ENCODE measurements around the gene EIF4B. TPM values are rescaled to one million over a fixed set of nuclear protein-coding genes. Genes with fewer than 3 reads are reported as not detected.
"Not testable (repeated sequence)": the region's sequence is repeated elsewhere in the genome, so short reads cannot be mapped to it uniquely, and the experiment has no call there.

The EIF4B gene
- total and polyA plus RNA-seq, 4 experiments from 2014 or later, result 74.2 to 777 (median 424) TPM

DNA sequence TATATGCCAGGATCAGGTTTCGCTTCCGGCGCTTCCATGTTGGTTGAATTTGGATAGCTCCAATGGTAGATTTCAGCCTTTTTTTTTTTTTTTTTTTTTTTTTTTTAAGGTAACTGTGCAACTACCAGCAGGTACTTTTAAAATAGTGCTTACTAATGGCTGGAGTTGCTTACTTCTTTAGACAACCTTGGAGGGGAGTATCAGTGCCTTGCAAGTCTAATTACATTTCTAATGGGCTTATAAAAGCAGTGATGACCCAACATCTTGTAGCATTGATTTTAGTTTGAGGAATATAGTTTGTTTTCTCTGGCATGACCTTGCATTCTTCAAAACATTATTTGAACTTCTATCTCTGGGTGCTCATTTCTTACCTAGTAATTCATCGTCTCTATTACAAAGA, 1.1 kb downstream of the EIF4B start:
- Histone ChIP-seq H3K36me3 (ENCODE audit: insufficient read depth, low read length) (peaks cover 11% of the 10 kb centered on the region), H3K27ac (ENCODE audit: low read depth, low read length) (peak overlapping the region; percentile 94), H3K9me3 (ENCODE audit: control insufficient read depth in 1 of 2, low read length in 2 of 2) (no peaks in the 10 kb centered on the region), H3K4me3 (ENCODE audit: low read length in 2 of 2) (peak overlapping the region; percentile 99 to 100), H3K4me1 (ENCODE audit: insufficient read depth, low read length) (peaks cover 62% of the 10 kb centered on the region), H3K27me3 (ENCODE audit: insufficient read depth, low read length) (no peaks in the 10 kb centered on the region)
- Mint-ChIP-seq H3K27ac (peak overlapping the region; percentile 99 to 100 (median 99)), H3K27me3 (no peaks in the 10 kb centered on the region), H3K9me3 (peaks cover 0 to 7% (median 0%) of the 10 kb centered on the region in 8 donors), H3K4me3 (peak overlapping the region; percentile 99 to 100 (median 99)), H3K4me1 (peaks cover 32 to 68% (median 51%) of the 10 kb centered on the region in 4 donors), H3K36me3 (peaks cover 13 to 42% of the 10 kb centered on the region in 2 donors)
- ChIA-PET CTCF (ENCODE audit: partially characterized antibody) (interaction anchor here (0.7 to 1.3 kb wide), 3 partner anchors 30 to 41 kb away, joined by 3 read pairs; no protein-coding TSS in a partner anchor), POLR2A (ENCODE audit: partially characterized antibody) (interaction anchor here (1.2 to 2.4 kb wide), 3 partner anchors 39 to 421 kb away, joined by 3 to 22 read pairs (median 4); no protein-coding TSS in a partner anchor)
- intact Hi-C loops (cut with micrococcal nuclease), result loop anchor here (2.0 kb wide), 2 partner anchors 39 to 213 kb away; no protein-coding TSS in a partner anchor
- no peak for DNase-seq

DNA sequence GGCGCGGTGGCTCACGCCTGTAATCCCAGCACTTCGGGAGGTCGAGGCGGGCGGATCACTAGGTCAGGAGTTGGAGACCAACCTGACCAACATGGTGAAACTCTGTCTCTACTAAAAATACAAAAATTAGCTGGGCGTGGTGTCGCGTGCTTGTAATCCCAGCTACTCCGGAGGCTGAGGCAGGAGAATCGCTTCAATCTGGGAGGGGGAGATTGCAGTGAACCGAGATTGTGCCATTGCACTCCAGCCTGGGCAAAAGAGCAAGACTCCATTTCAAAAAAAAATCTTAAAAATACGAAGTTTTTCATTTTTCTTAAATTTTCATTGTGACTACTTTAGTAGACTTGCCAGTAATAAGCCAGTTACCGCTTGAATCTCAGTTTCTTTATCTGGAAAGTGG, 2.5 kb downstream of the EIF4B start:
- CTCF ChIA-PET (ENCODE audit: partially characterized antibody); POLR2A ChIA-PET (ENCODE audit: partially characterized antibody); H3K9me3 Mint-ChIP-seq; H3K9me3 ChIP-seq (ENCODE audit: control insufficient read depth in 1 of 2, low read length in 2 of 2); H3K27ac ChIP-seq (ENCODE audit: low read depth, low read length); H3K27me3 ChIP-seq (ENCODE audit: insufficient read depth, low read length); intact Hi-C loops (cut with micrococcal nuclease); DNase-seq; H3K27me3 Mint-ChIP-seq; H3K4me3 ChIP-seq (ENCODE audit: low read length in 2 of 2): not testable (repeated sequence)
- Mint-ChIP-seq H3K4me1 (peaks cover 37 to 78% (median 61%) of the 10 kb centered on the region in 4 donors), H3K27ac (peak overlapping the region in 5 of 7 donors; percentile 9 to 99 (median 41)), H3K36me3 (peaks cover 13 to 47% of the 10 kb centered on the region in 2 donors), H3K4me3 (peak overlapping the region in 7 of 8 donors; percentile 50 to 100 (median 99))
- peaks cover 11% of the 10 kb centered on the region for H3K36me3 ChIP-seq (ENCODE audit: insufficient read depth, low read length)
- peaks cover 71% of the 10 kb centered on the region for H3K4me1 ChIP-seq (ENCODE audit: insufficient read depth, low read length)

DNA sequence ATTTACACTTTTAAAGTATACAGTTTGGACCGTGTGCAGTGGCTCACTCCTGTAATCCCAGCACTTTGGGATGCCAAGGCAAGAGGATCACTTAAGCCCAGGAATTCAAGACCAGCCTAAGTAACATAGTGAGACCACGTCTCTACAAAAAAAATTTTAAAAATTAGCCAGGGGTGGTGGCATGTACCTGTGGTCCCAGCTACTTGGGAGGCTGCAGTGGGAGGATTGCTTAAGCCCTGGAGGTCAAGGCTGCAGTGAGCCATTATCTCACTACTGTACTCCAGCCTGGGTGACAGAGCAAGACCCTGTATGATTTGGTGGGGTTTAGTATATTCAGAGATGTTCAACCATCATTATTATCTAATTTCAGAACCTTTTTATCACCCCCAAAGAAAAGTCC, 4.7 kb downstream of the EIF4B start:
- Mint-ChIP-seq H3K27me3 (no peaks in the 10 kb centered on the region), H3K4me1 (peaks cover 38 to 85% (median 63%) of the 10 kb centered on the region in 4 donors), H3K4me3 (peak overlapping the region in 2 of 8 donors; percentile 17 to 40), H3K36me3 (peaks cover 13 to 53% of the 10 kb centered on the region in 2 donors), H3K9me3 (peaks cover 0 to 7% (median 0%) of the 10 kb centered on the region in 8 donors), H3K27ac (peak overlapping the region in 3 of 7 donors; percentile 41 to 78 (median 73))
- H3K36me3 ChIP-seq (ENCODE audit: insufficient read depth, low read length), result peaks cover 12% of the 10 kb centered on the region
- no peaks in the 10 kb centered on the region for H3K9me3 ChIP-seq (ENCODE audit: control insufficient read depth in 1 of 2, low read length in 2 of 2)
- intact Hi-C loops (cut with micrococcal nuclease), result no loop called here
- no peak overlapping the region for H3K27ac ChIP-seq (ENCODE audit: low read depth, low read length)
- CTCF ChIA-PET (ENCODE audit: partially characterized antibody), result interaction anchor here (1.1 to 1.5 kb wide), 2 partner anchors 15 to 37 kb away, joined by 3 to 4 read pairs; no protein-coding TSS in a partner anchor
- H3K4me3 ChIP-seq (ENCODE audit: low read length in 2 of 2), result no peak overlapping the region
- DNase-seq, result no peak
- no peaks in the 10 kb centered on the region for H3K27me3 ChIP-seq (ENCODE audit: insufficient read depth, low read length)
- POLR2A ChIA-PET (ENCODE audit: partially characterized antibody), result interaction anchor here (1.6 kb wide), 1 partner anchor 37 kb away, joined by 3 read pairs; no protein-coding TSS in a partner anchor
- peaks cover 73% of the 10 kb centered on the region for H3K4me1 ChIP-seq (ENCODE audit: insufficient read depth, low read length)

- intact Hi-C loops (cut with micrococcal nuclease), result no loop called here
- Histone ChIP-seq H3K27ac (ENCODE audit: low read depth, low read length) (no peak overlapping the region), H3K9me3 (ENCODE audit: control insufficient read depth in 1 of 2, low read length in 2 of 2) (no peaks in the 10 kb centered on the region), H3K4me3 (ENCODE audit: low read length in 2 of 2) (no peak overlapping the region), H3K4me1 (ENCODE audit: insufficient read depth, low read length) (peaks cover 73% of the 10 kb centered on the region), H3K36me3 (ENCODE audit: insufficient read depth, low read length) (peaks cover 22% of the 10 kb centered on the region), H3K27me3 (ENCODE audit: insufficient read depth, low read length) (no peaks in the 10 kb centered on the region)
- ChIA-PET CTCF (ENCODE audit: partially characterized antibody) (interaction anchor here (1.1 kb wide), 1 partner anchor 15 kb away, joined by 3 read pairs; no protein-coding TSS in a partner anchor), POLR2A (ENCODE audit: partially characterized antibody) (interaction anchor here (1.6 kb wide), 1 partner anchor 36 kb away, joined by 3 read pairs; no protein-coding TSS in a partner anchor)
- Mint-ChIP-seq H3K27me3 (no peaks in the 10 kb centered on the region), H3K4me3 (peak overlapping the region in 3 of 8 donors; percentile 0 to 28 (median 8)), H3K36me3 (peaks cover 13 to 53% of the 10 kb centered on the region in 2 donors), H3K27ac (peak overlapping the region in 4 of 7 donors; percentile 4 to 86 (median 8)), H3K4me1 (peaks cover 37 to 80% (median 63%) of the 10 kb centered on the region in 4 donors), H3K9me3 (no peaks in the 10 kb centered on the region)
- DNase-seq, result no peak
Observed at GRCh38 chr12:53011889-53012288, 5.6 kb downstream of the EIF4B start.

- Histone ChIP-seq H3K9me3 (ENCODE audit: control insufficient read depth in 1 of 2, low read length in 2 of 2) (no peaks in the 10 kb centered on the region), H3K27me3 (ENCODE audit: insufficient read depth, low read length) (no peaks in the 10 kb centered on the region), H3K4me1 (ENCODE audit: insufficient read depth, low read length) (peaks cover 62% of the 10 kb centered on the region), H3K27ac (ENCODE audit: low read depth, low read length) (no peak overlapping the region), H3K36me3 (ENCODE audit: insufficient read depth, low read length) (peaks cover 28% of the 10 kb centered on the region), H3K4me3 (ENCODE audit: low read length in 2 of 2) (no peak overlapping the region)
- intact Hi-C loops (cut with micrococcal nuclease), result no loop called here
- Mint-ChIP-seq H3K36me3 (peaks cover 19 to 56% of the 10 kb centered on the region in 2 donors), H3K27ac (no peak overlapping the region), H3K4me3 (peak overlapping the region in 1 of 8 donors; percentile 0), H3K27me3 (no peaks in the 10 kb centered on the region), H3K9me3 (no peaks in the 10 kb centered on the region), H3K4me1 (peaks cover 32 to 70% (median 55%) of the 10 kb centered on the region in 4 donors)
- no peak for DNase-seq
- POLR2A ChIA-PET (ENCODE audit: partially characterized antibody), result interaction anchor here (1.2 kb wide), 1 partner anchor 13 kb away, joined by 3 read pairs; no protein-coding TSS in a partner anchor
- CTCF ChIA-PET (ENCODE audit: partially characterized antibody), result interaction anchor here (1.0 kb wide), 1 partner anchor 12 kb away, joined by 3 read pairs; no protein-coding TSS in a partner anchor
Observed at GRCh38 chr12:53012928-53013327, 6.7 kb downstream of the EIF4B start.

GRCh38 chr12:53014709-53015108, 8.5 kb downstream of the EIF4B start:
- ChIA-PET POLR2A (ENCODE audit: partially characterized antibody) (interaction anchor here (0.7 to 1.5 kb wide), 2 partner anchors 9 to 23 kb away, joined by 3 to 4 read pairs; partner anchors contain the start of gene EIF4B), CTCF (ENCODE audit: partially characterized antibody) (interaction anchor here (0.5 kb wide), 1 partner anchor 495 kb away, joined by 3 read pairs; no protein-coding TSS in a partner anchor)
- no peak for DNase-seq
- H3K4me1 Mint-ChIP-seq, result peaks cover 28 to 55% (median 42%) of the 10 kb centered on the region in 4 donors
- no peaks in the 10 kb centered on the region for H3K27me3 Mint-ChIP-seq
- H3K4me3 Mint-ChIP-seq, result peak overlapping the region in 3 of 8 donors; percentile 6 to 60 (median 33)
- H3K27me3 ChIP-seq (ENCODE audit: insufficient read depth, low read length), result no peaks in the 10 kb centered on the region
- H3K9me3 Mint-ChIP-seq, result no peaks in the 10 kb centered on the region
- peak overlapping the region in 3 of 7 donors; percentile 18 to 83 (median 70) for H3K27ac Mint-ChIP-seq
- peaks cover 36% of the 10 kb centered on the region for H3K36me3 ChIP-seq (ENCODE audit: insufficient read depth, low read length)
- no peak overlapping the region for H3K27ac ChIP-seq (ENCODE audit: low read depth, low read length)
- H3K4me1 ChIP-seq (ENCODE audit: insufficient read depth, low read length), result peaks cover 45% of the 10 kb centered on the region
- peaks cover 29 to 63% of the 10 kb centered on the region in 2 donors for H3K36me3 Mint-ChIP-seq
- intact Hi-C loops (cut with micrococcal nuclease), result no loop called here
- H3K9me3 ChIP-seq (ENCODE audit: control insufficient read depth in 1 of 2, low read length in 2 of 2), result no peaks in the 10 kb centered on the region
- H3K4me3 ChIP-seq (ENCODE audit: low read length in 2 of 2), result no peak overlapping the region

DNA sequence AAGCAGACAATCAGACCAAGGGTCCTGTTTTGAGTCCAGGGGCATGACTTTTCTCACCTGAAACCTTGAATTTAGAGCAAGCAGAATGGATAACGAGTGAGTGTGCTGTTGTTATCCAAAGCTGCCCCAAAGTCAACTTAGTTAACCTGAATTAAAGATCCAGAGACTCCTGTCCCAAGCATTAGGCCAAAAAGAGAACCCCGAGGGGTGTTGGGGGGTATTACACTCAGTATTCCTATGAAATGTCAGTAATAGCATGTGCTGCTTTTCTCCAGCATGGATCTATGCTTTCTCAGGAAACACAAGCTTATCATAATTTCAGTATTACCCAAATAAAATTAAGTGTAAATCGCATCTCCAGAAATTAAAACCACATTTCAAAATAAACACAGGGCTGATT, 19.0 kb downstream of the EIF4B start:
- H3K36me3 ChIP-seq (ENCODE audit: insufficient read depth, low read length), result peaks cover 72% of the 10 kb centered on the region
- H3K27me3 ChIP-seq (ENCODE audit: insufficient read depth, low read length), result no peaks in the 10 kb centered on the region
- peak overlapping the region in 1 of 7 donors; percentile 15 for H3K27ac Mint-ChIP-seq
- H3K4me3 ChIP-seq (ENCODE audit: low read length in 2 of 2), result no peak overlapping the region
- ChIA-PET POLR2A (ENCODE audit: partially characterized antibody) (interaction anchor here (1.3 kb wide), 1 partner anchor 12 kb away, joined by 3 read pairs; no protein-coding TSS in a partner anchor), CTCF (ENCODE audit: partially characterized antibody) (interaction anchor here (0.8 to 0.9 kb wide), 2 partner anchors 12 kb away, joined by 3 read pairs; no protein-coding TSS in a partner anchor)
- DNase-seq, result no peak
- intact Hi-C loops (cut with micrococcal nuclease), result no loop called here
- peaks cover 0 to 6% (median 2%) of the 10 kb centered on the region in 4 donors for H3K4me1 Mint-ChIP-seq
- H3K27me3 Mint-ChIP-seq, result no peaks in the 10 kb centered on the region
- no peak overlapping the region for H3K4me3 Mint-ChIP-seq
- H3K36me3 Mint-ChIP-seq, result peaks cover 39 to 72% of the 10 kb centered on the region in 2 donors
- H3K27ac ChIP-seq (ENCODE audit: low read depth, low read length), result no peak overlapping the region
- no peaks in the 10 kb centered on the region for H3K9me3 Mint-ChIP-seq
- H3K9me3 ChIP-seq (ENCODE audit: control insufficient read depth in 1 of 2, low read length in 2 of 2), result no peaks in the 10 kb centered on the region
- H3K4me1 ChIP-seq (ENCODE audit: insufficient read depth, low read length), result no peaks in the 10 kb centered on the region
